K562 (cell line): ENCODE measurements around the gene WASF2. TPM values are rescaled to one million over a fixed set of nuclear protein-coding genes. Genes with fewer than 3 reads are reported as not detected.

Experiments used
- ARID1B ChIP-seq: fragments of 450-650 bp; IDR thresholded peaks from 2 replicates; pipeline ENCODE4 v1.6.1; 2016; ENCODE audit warnings: antibody characterized with exemption, mild to moderate bottlenecking, inconsistent platforms
- BDP1 ChIP-seq: IDR thresholded peaks from 3 replicates; pipeline ENCODE4 v1.6.1; 2011; ENCODE audit not compliant: insufficient read length, insufficient read depth
- EP400 ChIP-seq: fragments of 450-650 bp; IDR thresholded peaks from 2 replicates; pipeline ENCODE4 v1.6.1; 2017; ENCODE audit warnings: antibody characterized with exemption, mild to moderate bottlenecking, moderate library complexity
- FOXA3 ChIP-seq, 2 experiments: fragments of 450-650 bp in 1 of 2; sonication (generic) in 1 of 2; formaldehyde crosslinking; IDR thresholded peaks in 1 of 2; conservative IDR thresholded peaks in 1 of 2; 2 replicates each; pipeline versions ENCODE4 v1.4.0 to v1.8.0; 2020 to 2022; ENCODE audit warnings: mild to moderate bottlenecking in 2 of 2, missing genetic modification reagents in 1 of 2
- FUS ChIP-seq: fragments of 200-400 bp; formaldehyde crosslinking; optimal IDR thresholded peaks from 2 replicates; pipeline ENCODE3; 2017; ENCODE audit warnings: low read depth, low read length
- HDAC3 ChIP-seq: fragments of 450-650 bp; IDR thresholded peaks from 2 replicates; pipeline ENCODE4 v1.6.1; 2018; ENCODE audit warnings: borderline replicate concordance, mild to moderate bottlenecking, moderate library complexity; ENCODE audit not compliant: partially characterized antibody
- JUNB ChIP-seq: fragments of 450-650 bp; formaldehyde crosslinking; conservative IDR thresholded peaks from 2 replicates; pipeline ENCODE4 v1.4.0; 2020; ENCODE audit warnings: mild to moderate bottlenecking
- RUNX1 ChIP-seq: sonication (generic); IDR thresholded peaks from 2 replicates; pipeline ENCODE4 v1.6.1; 2016; ENCODE audit warnings: antibody characterized with exemption, low read depth
- SIRT6 ChIP-seq: IDR thresholded peaks from one replicate; pipeline ENCODE4 v1.6.1; 2012; ENCODE audit warnings: low read depth, mild to moderate bottlenecking, control low read depth, inconsistent platforms, low read length, moderate library complexity
- SOX6 ChIP-seq: fragments of 450-650 bp; IDR thresholded peaks from 2 replicates; pipeline ENCODE4 v1.6.1; 2014; ENCODE audit warnings: mild to moderate bottlenecking
- ZNF764 ChIP-seq: fragments of 250-450 bp; sonication (Bioruptor Pico); IDR thresholded peaks from 2 replicates; pipeline ENCODE4 v1.4.0; 2020; ENCODE audit warnings: low read depth, mild to moderate bottlenecking, moderate library complexity
- polyA plus RNA-seq, 8 experiments: library from polyadenylated mRNA; depleted of rRNA in 4 of 8; stranded (reverse) in 5 of 8; unstranded in 3 of 8; fragments of >200 nt; fragmentation: Nextera tagmentation in 2 of 8; fragmentation: Illumina TruSeq in 1 of 8; extraction: Ambion mirVana in 2 of 8; extraction: Trizol in 1 of 8; gene quantifications; 2 replicates each; pipeline versions ENCODE4 v1.2.1 to v1.2.3, GENCODE V29; 2011 to 2014; ENCODE audit warnings: inconsistent platforms in 1 of 8, missing spikeins in 1 of 8
- total RNA-seq, 7 experiments: library from RNA; depleted of rRNA in 6 of 7; stranded (reverse); fragments of >200 nt in 6 of 7; fragmentation: Illumina TruSeq in 2 of 7; extraction: Trizol in 2 of 7; gene quantifications; 2 replicates each; pipeline versions ENCODE4 v1.2.1 to v1.2.3, GENCODE V29; 2011 to 2021; ENCODE audit warnings: low replicate concordance in 1 of 7
- TF ChIP-seq, protein P1 (sequence below), 3 experiments: fragments of 200-800 bp in 1 of 3; fragments of 250-450 bp in 1 of 3; fragments of 450-650 bp in 1 of 3; sonication (Bioruptor Pico) in 1 of 3; sonication (Bioruptor generic) in 1 of 3; formaldehyde crosslinking in 1 of 3; IDR thresholded peaks; 2 replicates each; pipeline versions ENCODE4 v1.6.1 to v1.8.0; 2016 to 2022; ENCODE audit warnings: mild to moderate bottlenecking in 2 of 3, missing genetic modification characterization in 2 of 3, missing compliant biosample characterization in 1 of 3, moderate library complexity in 1 of 3
- TF ChIP-seq, protein P2 (sequence below), 2 experiments: IDR thresholded peaks; 2 replicates each; pipeline ENCODE4 v1.6.1; 2012; ENCODE audit warnings: improper control_type of control experiment in 2 of 2, low read depth in 2 of 2, low read length in 2 of 2, borderline replicate concordance in 1 of 2
- TF ChIP-seq, protein P3 (sequence below): fragments of 150-350 bp; IDR thresholded peaks from 2 replicates; pipeline ENCODE4 v1.6.1; 2014; ENCODE audit warnings: low read depth, mild to moderate bottlenecking, low read length, borderline replicate concordance
- TF ChIP-seq, protein P4 (sequence below): IDR thresholded peaks from 2 replicates; pipeline ENCODE4 v1.6.1; 2012; ENCODE audit warnings: low read depth, low read length, improper control_type of control experiment, borderline replicate concordance

Gene WASF2
- total and polyA plus RNA-seq, 9 of the 15 experiments (the other 6 are each of a cell fraction or from before 2014, with no cell fraction given) = 8.2 to 163 (median 31.2) TPM

DNA sequence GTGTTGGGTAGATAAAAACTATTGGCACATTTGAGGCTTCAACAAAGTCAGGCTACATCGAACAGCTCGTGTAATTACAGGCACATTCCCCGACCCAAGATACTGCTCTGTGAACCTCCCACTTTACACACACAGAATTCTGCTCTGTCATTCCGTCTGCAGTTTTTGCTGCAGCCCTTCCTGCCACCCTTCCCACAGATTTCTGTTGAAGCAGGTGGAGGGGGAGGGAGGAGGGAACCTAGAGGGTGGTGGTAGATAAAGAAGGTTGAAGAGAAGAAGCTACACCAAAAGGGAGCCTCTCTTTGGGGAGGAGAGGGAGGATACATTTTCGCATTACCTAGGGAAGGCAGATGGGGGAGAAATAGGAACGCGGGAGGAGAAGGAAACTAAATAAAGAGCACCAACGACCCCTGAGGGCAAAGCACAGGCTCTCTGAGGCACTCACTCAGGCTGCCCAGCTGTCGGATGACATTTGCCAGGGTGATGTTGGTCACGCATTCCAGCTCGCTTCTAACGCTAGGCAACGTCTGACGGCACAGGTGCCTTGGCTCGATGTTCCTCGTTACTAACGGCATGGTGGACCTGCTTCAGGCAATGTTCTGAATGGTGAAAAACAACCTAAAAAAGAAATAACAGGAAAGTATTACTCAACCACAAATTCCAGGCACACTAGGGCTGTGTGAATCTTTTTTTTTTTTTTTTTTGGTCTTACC is 61.5 kb downstream of the WASF2 start (continued):
- TF ChIP-seq, protein P1, sequence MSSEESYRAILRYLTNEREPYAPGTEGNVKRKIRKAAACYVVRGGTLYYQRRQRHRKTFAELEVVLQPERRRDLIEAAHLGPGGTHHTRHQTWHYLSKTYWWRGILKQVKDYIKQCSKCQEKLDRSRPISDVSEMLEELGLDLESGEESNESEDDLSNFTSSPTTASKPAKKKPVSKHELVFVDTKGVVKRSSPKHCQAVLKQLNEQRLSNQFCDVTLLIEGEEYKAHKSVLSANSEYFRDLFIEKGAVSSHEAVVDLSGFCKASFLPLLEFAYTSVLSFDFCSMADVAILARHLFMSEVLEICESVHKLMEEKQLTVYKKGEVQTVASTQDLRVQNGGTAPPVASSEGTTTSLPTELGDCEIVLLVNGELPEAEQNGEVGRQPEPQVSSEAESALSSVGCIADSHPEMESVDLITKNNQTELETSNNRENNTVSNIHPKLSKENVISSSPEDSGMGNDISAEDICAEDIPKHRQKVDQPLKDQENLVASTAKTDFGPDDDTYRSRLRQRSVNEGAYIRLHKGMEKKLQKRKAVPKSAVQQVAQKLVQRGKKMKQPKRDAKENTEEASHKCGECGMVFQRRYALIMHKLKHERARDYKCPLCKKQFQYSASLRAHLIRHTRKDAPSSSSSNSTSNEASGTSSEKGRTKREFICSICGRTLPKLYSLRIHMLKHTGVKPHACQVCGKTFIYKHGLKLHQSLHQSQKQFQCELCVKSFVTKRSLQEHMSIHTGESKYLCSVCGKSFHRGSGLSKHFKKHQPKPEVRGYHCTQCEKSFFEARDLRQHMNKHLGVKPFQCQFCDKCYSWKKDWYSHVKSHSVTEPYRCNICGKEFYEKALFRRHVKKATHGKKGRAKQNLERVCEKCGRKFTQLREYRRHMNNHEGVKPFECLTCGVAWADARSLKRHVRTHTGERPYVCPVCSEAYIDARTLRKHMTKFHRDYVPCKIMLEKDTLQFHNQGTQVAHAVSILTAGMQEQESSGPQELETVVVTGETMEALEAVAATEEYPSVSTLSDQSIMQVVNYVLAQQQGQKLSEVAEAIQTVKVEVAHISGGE (CRISPR knock-in tag; IDR thresholded peaks at IDR 0.05) = peak in 1 of 3 experiments; percentile 51; a peak in 1 of 6 replicates
- TF ChIP-seq, protein P2, sequence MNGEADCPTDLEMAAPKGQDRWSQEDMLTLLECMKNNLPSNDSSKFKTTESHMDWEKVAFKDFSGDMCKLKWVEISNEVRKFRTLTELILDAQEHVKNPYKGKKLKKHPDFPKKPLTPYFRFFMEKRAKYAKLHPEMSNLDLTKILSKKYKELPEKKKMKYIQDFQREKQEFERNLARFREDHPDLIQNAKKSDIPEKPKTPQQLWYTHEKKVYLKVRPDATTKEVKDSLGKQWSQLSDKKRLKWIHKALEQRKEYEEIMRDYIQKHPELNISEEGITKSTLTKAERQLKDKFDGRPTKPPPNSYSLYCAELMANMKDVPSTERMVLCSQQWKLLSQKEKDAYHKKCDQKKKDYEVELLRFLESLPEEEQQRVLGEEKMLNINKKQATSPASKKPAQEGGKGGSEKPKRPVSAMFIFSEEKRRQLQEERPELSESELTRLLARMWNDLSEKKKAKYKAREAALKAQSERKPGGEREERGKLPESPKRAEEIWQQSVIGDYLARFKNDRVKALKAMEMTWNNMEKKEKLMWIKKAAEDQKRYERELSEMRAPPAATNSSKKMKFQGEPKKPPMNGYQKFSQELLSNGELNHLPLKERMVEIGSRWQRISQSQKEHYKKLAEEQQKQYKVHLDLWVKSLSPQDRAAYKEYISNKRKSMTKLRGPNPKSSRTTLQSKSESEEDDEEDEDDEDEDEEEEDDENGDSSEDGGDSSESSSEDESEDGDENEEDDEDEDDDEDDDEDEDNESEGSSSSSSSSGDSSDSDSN (IDR thresholded peaks at IDR 0.05; ENCODE audit: borderline replicate concordance in 1 of 2, low read depth in 2 of 2, low read length in 2 of 2) = peak in 1 of 2 experiments; percentile 69; a peak in 1 of 4 replicates
- TF ChIP-seq, protein P3, sequence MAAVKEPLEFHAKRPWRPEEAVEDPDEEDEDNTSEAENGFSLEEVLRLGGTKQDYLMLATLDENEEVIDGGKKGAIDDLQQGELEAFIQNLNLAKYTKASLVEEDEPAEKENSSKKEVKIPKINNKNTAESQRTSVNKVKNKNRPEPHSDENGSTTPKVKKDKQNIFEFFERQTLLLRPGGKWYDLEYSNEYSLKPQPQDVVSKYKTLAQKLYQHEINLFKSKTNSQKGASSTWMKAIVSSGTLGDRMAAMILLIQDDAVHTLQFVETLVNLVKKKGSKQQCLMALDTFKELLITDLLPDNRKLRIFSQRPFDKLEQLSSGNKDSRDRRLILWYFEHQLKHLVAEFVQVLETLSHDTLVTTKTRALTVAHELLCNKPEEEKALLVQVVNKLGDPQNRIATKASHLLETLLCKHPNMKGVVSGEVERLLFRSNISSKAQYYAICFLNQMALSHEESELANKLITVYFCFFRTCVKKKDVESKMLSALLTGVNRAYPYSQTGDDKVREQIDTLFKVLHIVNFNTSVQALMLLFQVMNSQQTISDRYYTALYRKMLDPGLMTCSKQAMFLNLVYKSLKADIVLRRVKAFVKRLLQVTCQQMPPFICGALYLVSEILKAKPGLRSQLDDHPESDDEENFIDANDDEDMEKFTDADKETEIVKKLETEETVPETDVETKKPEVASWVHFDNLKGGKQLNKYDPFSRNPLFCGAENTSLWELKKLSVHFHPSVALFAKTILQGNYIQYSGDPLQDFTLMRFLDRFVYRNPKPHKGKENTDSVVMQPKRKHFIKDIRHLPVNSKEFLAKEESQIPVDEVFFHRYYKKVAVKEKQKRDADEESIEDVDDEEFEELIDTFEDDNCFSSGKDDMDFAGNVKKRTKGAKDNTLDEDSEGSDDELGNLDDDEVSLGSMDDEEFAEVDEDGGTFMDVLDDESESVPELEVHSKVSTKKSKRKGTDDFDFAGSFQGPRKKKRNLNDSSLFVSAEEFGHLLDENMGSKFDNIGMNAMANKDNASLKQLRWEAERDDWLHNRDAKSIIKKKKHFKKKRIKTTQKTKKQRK = no peak
- TF ChIP-seq FOXA3 (CRISPR knock-in tag; conservative IDR thresholded peaks at IDR 0.05 in 1 of 2, IDR thresholded peaks at IDR 0.05 in 1 of 2) (0 out of 4 replicates have a peak, but pooled peaks of 1 of the 2 experiments have one; percentile 10), RUNX1 (0 out of 2 replicates have a peak, but pooled peaks have one; percentile 27), SIRT6 (no peak), JUNB (CRISPR knock-in tag) (no peak), HDAC3 (peak; percentile 51), BDP1 (no peak), SOX6 (peak; percentile 84), ARID1B (peak; percentile 89), FUS (no peak), EP400 (peak; percentile 47; the same call in 1 of the 2 replicates), ZNF764 (no peak)
- TF ChIP-seq, protein P4, sequence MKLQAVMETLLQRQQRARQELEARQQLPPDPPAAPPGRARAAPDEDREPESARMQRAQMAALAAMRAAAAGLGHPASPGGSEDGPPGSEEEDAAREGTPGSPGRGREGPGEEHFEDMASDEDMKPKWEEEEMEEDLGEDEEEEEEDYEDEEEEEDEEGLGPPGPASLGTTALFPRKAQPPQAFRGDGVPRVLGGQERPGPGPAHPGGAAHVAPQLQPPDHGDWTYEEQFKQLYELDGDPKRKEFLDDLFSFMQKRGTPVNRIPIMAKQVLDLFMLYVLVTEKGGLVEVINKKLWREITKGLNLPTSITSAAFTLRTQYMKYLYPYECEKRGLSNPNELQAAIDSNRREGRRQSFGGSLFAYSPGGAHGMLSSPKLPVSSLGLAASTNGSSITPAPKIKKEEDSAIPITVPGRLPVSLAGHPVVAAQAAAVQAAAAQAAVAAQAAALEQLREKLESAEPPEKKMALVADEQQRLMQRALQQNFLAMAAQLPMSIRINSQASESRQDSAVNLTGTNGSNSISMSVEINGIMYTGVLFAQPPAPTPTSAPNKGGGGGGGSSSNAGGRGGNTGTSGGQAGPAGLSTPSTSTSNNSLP = peak; percentile 36; the same call in 1 of the 2 replicates
